GM19035 (cell line): Measurements from ENCODE around the gene GULP1.

Source experiments
- ATAC-seq: cut with Tn5 transposase; IDR thresholded peaks from one replicate; pipeline ENCODE4 v1.9.1; 2021; ENCODE audit not compliant: unreplicated experiment

GULP1 gene

GRCh38 chr2:188365058-188365641 lies 73.5 kb downstream of the GULP1 start:
- ATAC-seq = no peak

- no peak for ATAC-seq
Measured at GRCh38 chr2:188367164-188367563, 75.5 kb downstream of the GULP1 start.

GRCh38 chr2:188369365-188369764 lies 77.7 kb downstream of the GULP1 start:
- ATAC-seq = peak; percentile 94

GRCh38 chr2:188378371-188378950 lies 86.8 kb downstream of the GULP1 start:
- no peak for ATAC-seq

GRCh38 chr2:188379748-188380147 lies 88.1 kb downstream of the GULP1 start:
- ATAC-seq = no peak

GRCh38 chr2:188380280-188380679 lies 88.6 kb downstream of the GULP1 start:
- no peak for ATAC-seq

GRCh38 chr2:188381614-188382013 lies 89.9 kb downstream of the GULP1 start:
- ATAC-seq = no peak

- ATAC-seq = no peak
Measured at GRCh38 chr2:188382107-188382506, 90.4 kb downstream of the GULP1 start.

GRCh38 chr2:188383158-188383557 lies 91.5 kb downstream of the GULP1 start:
- ATAC-seq = no peak

- no peak for ATAC-seq
Measured at GRCh38 chr2:188385857-188386256, 94.2 kb downstream of the GULP1 start.

GRCh38 chr2:188388831-188389230 lies 97.2 kb downstream of the GULP1 start:
- no peak for ATAC-seq

- ATAC-seq = no peak
Measured at GRCh38 chr2:188391354-188391753, 99.7 kb downstream of the GULP1 start.

GRCh38 chr2:188394931-188395472 lies 103.3 kb downstream of the GULP1 start:
- no peak for ATAC-seq

- ATAC-seq = no peak
Measured at GRCh38 chr2:188395903-188396689, 104.4 kb downstream of the GULP1 start.

GRCh38 chr2:188399159-188399558 lies 107.5 kb downstream of the GULP1 start:
- ATAC-seq = no peak

GRCh38 chr2:188403676-188404075 lies 112.0 kb downstream of the GULP1 start:
- no peak for ATAC-seq

GRCh38 chr2:188404341-188405004 lies 112.8 kb downstream of the GULP1 start:
- ATAC-seq = no peak

GRCh38 chr2:188406414-188406813 lies 114.7 kb downstream of the GULP1 start:
- no peak for ATAC-seq

- no peak for ATAC-seq
Measured at GRCh38 chr2:188410504-188411235, 119.0 kb downstream of the GULP1 start.

- no peak for ATAC-seq
Measured at GRCh38 chr2:188412190-188412589, 120.5 kb downstream of the GULP1 start.

- no peak for ATAC-seq
Measured at GRCh38 chr2:188414411-188414810, 122.7 kb downstream of the GULP1 start.
